IMR-90 (cell line): ENCODE results near the gene CUL1. TPM values are rescaled to one million over a fixed set of nuclear protein-coding genes. Genes with fewer than 3 reads are reported as not detected.

ENCODE experiments used
- ATAC-seq: fragments of 200-7000 bp; cut with Tn5 transposase; 2 replicates; pipeline ENCODE4 v1.9.1; 2020; ENCODE audit warnings: low read depth, mild to moderate bottlenecking, moderate library complexity
- BruUV-seq: library from RNA; stranded (reverse); fragments of 400-500 nt; replicated peaks from 2 replicates; lab custom pipeline; 2021; lab: Mats Ljungman, UMichigan
- CTCF ChIA-PET: fragments of 300-600 bp; formaldehyde crosslinking; extraction: SDS; loops from one replicate; lab custom pipeline; 2021; ENCODE audit warnings: antibody characterized with exemption; lab: Yijun Ruan, JAX
- POLR2A ChIA-PET: fragments of 300-600 bp; sonication (Branson Sonifier 250); formaldehyde crosslinking; loops from one replicate; lab custom pipeline; 2022; ENCODE audit warnings: antibody characterized with exemption; ENCODE audit not compliant: unreplicated experiment; lab: Charles Lee
- DNase-seq: peaks from one replicate; pipeline ENCODE4 v3.0.0; 2013
- H2AFZ ChIP-seq: replicated peaks from 2 replicates; pipeline ENCODE3; 2013; ENCODE audit warnings: low read length, mild to moderate bottlenecking; ENCODE audit not compliant: poor library complexity
- H2AK5ac ChIP-seq: 2 replicates; pipeline ENCODE4 v1.6.1; 2013; ENCODE audit warnings: low read depth, low read length, inconsistent platforms
- H2AK9ac ChIP-seq: replicated peaks from 2 replicates; pipeline ENCODE3; 2013; ENCODE audit warnings: mild to moderate bottlenecking, low read depth, low read length, moderate library complexity; ENCODE audit not compliant: poor library complexity
- H2BK120ac ChIP-seq: 2 replicates; pipeline ENCODE4 v1.6.1; 2013; ENCODE audit warnings: low read depth, low read length, inconsistent platforms
- H2BK15ac ChIP-seq: 3 replicates; pipeline ENCODE4 v1.6.1; 2013; ENCODE audit warnings: low read depth, low read length, inconsistent platforms
- H2BK20ac ChIP-seq: 2 replicates; pipeline ENCODE4 v1.6.1; 2013; ENCODE audit warnings: low read depth, mild to moderate bottlenecking, inconsistent platforms, low read length, moderate library complexity
- H2BK5ac ChIP-seq: 2 replicates; pipeline ENCODE4 v1.6.1; 2013; ENCODE audit warnings: mild to moderate bottlenecking, low read depth, low read length, inconsistent platforms; ENCODE audit not compliant: poor library complexity, severe bottlenecking
- H3K14ac ChIP-seq: replicated peaks from 2 replicates; pipeline ENCODE4 v1.6.1; 2013; ENCODE audit warnings: low read depth, low read length, inconsistent platforms
- H3K18ac ChIP-seq: 2 replicates; pipeline ENCODE4 v1.6.1; 2013; ENCODE audit warnings: low read depth, low read length, control low read depth
- H3K23ac ChIP-seq: 2 replicates; pipeline ENCODE4 v1.6.1; 2013; ENCODE audit warnings: low read depth, low read length, inconsistent platforms
- H3K27ac ChIP-seq: 2 replicates; pipeline ENCODE4 v1.5.1; 2013; ENCODE audit warnings: mild to moderate bottlenecking, control low read depth, low read length; ENCODE audit not compliant: insufficient read depth
- H3K27me3 ChIP-seq: 2 replicates; pipeline ENCODE4 v1.6.1; 2013; ENCODE audit warnings: low read length; ENCODE audit not compliant: control insufficient read depth, insufficient read depth
- H3K36me3 ChIP-seq: 2 replicates; pipeline ENCODE4 v1.6.1; 2013; ENCODE audit warnings: low read length, mixed read lengths; ENCODE audit not compliant: control insufficient read depth, insufficient read depth
- H3K4ac ChIP-seq: 2 replicates; pipeline ENCODE4 v1.6.1; 2013; ENCODE audit warnings: low read depth, low read length, inconsistent platforms
- H3K4me1 ChIP-seq: 2 replicates; pipeline ENCODE4 v1.6.1; 2013; ENCODE audit warnings: low read length, mixed read lengths; ENCODE audit not compliant: control insufficient read depth, insufficient read depth
- H3K4me2 ChIP-seq: 2 replicates; pipeline ENCODE4 v1.6.1; 2013; ENCODE audit warnings: low read depth, mild to moderate bottlenecking, control low read depth, low read length, moderate library complexity
- H3K4me3 ChIP-seq: 2 replicates; pipeline ENCODE4 v1.5.1; 2013; ENCODE audit warnings: low read depth, mild to moderate bottlenecking, control low read depth, low read length, moderate library complexity; ENCODE audit not compliant: insufficient read depth
- H3K56ac ChIP-seq: 2 replicates; pipeline ENCODE4 v1.6.1; 2013; ENCODE audit warnings: low read length, inconsistent platforms; ENCODE audit not compliant: insufficient read depth; ENCODE audit errors: extremely low read depth
- H3K79me1 ChIP-seq, 2 experiments: 2 replicates each; pipeline ENCODE4 v1.6.1; 2013; ENCODE audit warnings: low read length in 2 of 2, inconsistent platforms in 1 of 2, low read depth in 1 of 2
- H3K9ac ChIP-seq: 2 replicates; pipeline ENCODE4 v1.6.1; 2013; ENCODE audit warnings: low read depth, low read length, control low read depth
- H3K9me1 ChIP-seq: 2 replicates; pipeline ENCODE4 v1.6.1; 2013; ENCODE audit warnings: low read length, inconsistent platforms; ENCODE audit not compliant: insufficient read depth
- H3K9me3 ChIP-seq: 2 replicates; pipeline ENCODE4 v1.6.1; 2013; ENCODE audit warnings: low read length; ENCODE audit not compliant: control insufficient read depth, insufficient read depth
- H4K20me1 ChIP-seq: 2 replicates; pipeline ENCODE4 v1.6.1; 2013; ENCODE audit warnings: low read length, inconsistent platforms; ENCODE audit not compliant: insufficient read depth
- H4K5ac ChIP-seq: 2 replicates; pipeline ENCODE4 v1.6.1; 2013; ENCODE audit warnings: mild to moderate bottlenecking, low read depth, low read length, control low read depth
- H4K8ac ChIP-seq, 2 experiments: 2 replicates each; pipeline ENCODE4 v1.6.1; 2013; ENCODE audit warnings: low read depth in 2 of 2, low read length in 2 of 2, control low read depth in 1 of 2, inconsistent platforms in 1 of 2
- H4K91ac ChIP-seq: 2 replicates; pipeline ENCODE4 v1.6.1; 2013; ENCODE audit warnings: low read depth, low read length, inconsistent platforms; ENCODE audit not compliant: insufficient read depth
- BHLHE40 ChIP-seq: fragments of 150-350 bp; IDR thresholded peaks from 2 replicates; pipeline ENCODE4 v1.6.1; 2016; ENCODE audit warnings: mild to moderate bottlenecking, low read depth, low read length
- CEBPB ChIP-seq: IDR thresholded peaks from 2 replicates; pipeline ENCODE4 v1.6.1; 2012; ENCODE audit warnings: low read depth, low read length, improper control_type of control experiment
- CHD1 ChIP-seq: IDR thresholded peaks from 2 replicates; pipeline ENCODE4 v1.6.1; 2012; ENCODE audit warnings: low read depth, low read length, improper control_type of control experiment
- CTCF ChIP-seq: conservative IDR thresholded peaks from 2 replicates; pipeline ENCODE4 v1.5.1; 2012; ENCODE audit warnings: mild to moderate bottlenecking, low read depth, low read length, improper control_type of control experiment
- FOS ChIP-seq: fragments of 150-350 bp; IDR thresholded peaks from 2 replicates; pipeline ENCODE4 v1.6.1; 2016; ENCODE audit warnings: low read depth, low read length
- MAFK ChIP-seq: IDR thresholded peaks from 2 replicates; pipeline ENCODE4 v1.6.1; 2012; ENCODE audit warnings: low read depth, low read length, improper control_type of control experiment
- MAZ ChIP-seq: IDR thresholded peaks from 2 replicates; pipeline ENCODE4 v1.6.1; 2012; ENCODE audit warnings: low read depth, mild to moderate bottlenecking, low read length, improper control_type of control experiment, moderate library complexity, borderline replicate concordance
- POLR2A ChIP-seq: IDR thresholded peaks from 2 replicates; pipeline ENCODE4 v1.6.1; 2012; ENCODE audit warnings: mild to moderate bottlenecking, low read depth, low read length
- RAD21 ChIP-seq: IDR thresholded peaks from 2 replicates; pipeline ENCODE4 v1.6.1; 2012; ENCODE audit warnings: low read length, improper control_type of control experiment
- RFX5 ChIP-seq: IDR thresholded peaks from 2 replicates; pipeline ENCODE4 v1.8.0; 2012; ENCODE audit warnings: low read depth, mild to moderate bottlenecking, low read length, moderate library complexity
- SMC3 ChIP-seq: fragments of 150-350 bp; IDR thresholded peaks from 2 replicates; pipeline ENCODE4 v1.6.1; 2016; ENCODE audit warnings: low read depth, mild to moderate bottlenecking, antibody characterized with exemption, low read length, moderate library complexity
- WGBS, 2 experiments: methylation state at CpG; one replicate each; pipeline versions ENCODE4 v1.1.5 to v1.1.7; 2013; ENCODE audit warnings: missing lambda C conversion rate in 2 of 2; ENCODE audit not compliant: insufficient read length in 1 of 2; ENCODE audit errors: extremely low coverage in 2 of 2; 5-methylcytosine and 5-hydroxymethylcytosine counted together
- dilution Hi-C: fragments of 300-500 bp; cut with HindIII; formaldehyde crosslinking; loops from one replicate; pipeline ENCODE4 v1.14.3; 2018; ENCODE audit warnings: low sequenced_read_pairs; ENCODE audit not compliant: unreplicated experiment
- in situ Hi-C: fragments of 300-500 bp; cut with MboI; formaldehyde crosslinking; loops from 3 replicates; pipeline ENCODE4 v1.14.3; 2019; ENCODE audit warnings: low sequenced_read_pairs, inconsistent platforms, mixed read lengths
- intact Hi-C: fragments of 100-400 bp; cut with micrococcal nuclease; formaldehyde crosslinking; loops from 2 replicates; pipeline ENCODE4 v1.10.0; 2022
- polyA plus RNA-seq, 3 experiments: library from polyadenylated mRNA; depleted of rRNA; stranded (reverse); fragments of >200 nt; gene quantifications; 2 replicates each; pipeline ENCODE4 v1.2.3, GENCODE V29; 2012; ENCODE audit warnings: low replicate concordance in 1 of 3
- total RNA-seq: library from RNA; depleted of rRNA; stranded (reverse); fragments of >200 nt; gene quantifications from 2 replicates; pipeline ENCODE4 v1.2.3, GENCODE V29; 2012

CUL1 gene
- total and polyA plus RNA-seq, 2 of the 4 experiments (the other 2 are of a cell fraction): 44.0 to 46.2 TPM

- Histone ChIP-seq H2AK5ac (no peak overlapping the region), H3K36me3 (peaks cover 5% of the 10 kb centered on the region; the same call in 1 of the 2 replicates), H3K79me1 (peaks cover 6% of the 10 kb centered on the region in 2 experiments), H4K20me1 (no peaks in the 10 kb centered on the region), H4K8ac (no peak overlapping the region), H2BK15ac (no peak overlapping the region), H2BK5ac (no peak overlapping the region), H3K9me3 (no peaks in the 10 kb centered on the region), H2AFZ (no peak overlapping the region), H3K56ac (no peak overlapping the region), H3K9me1 (peaks cover 3% of the 10 kb centered on the region), H4K5ac (no peak overlapping the region), H3K23ac (no peak overlapping the region), H2AK9ac (no peak overlapping the region), H3K27ac (no peak overlapping the region), H2BK20ac (no peak overlapping the region), H3K18ac (no peak overlapping the region), H3K4me1 (no peaks in the 10 kb centered on the region), H4K91ac (no peak overlapping the region), H3K27me3 (no peaks in the 10 kb centered on the region), H3K4ac (no peak overlapping the region), H3K4me3 (no peak overlapping the region), H3K4me2 (no peak overlapping the region), H3K9ac (no peak overlapping the region), H2BK120ac (no peak overlapping the region), H3K14ac (no peak overlapping the region)
- BruUV-seq: no TSS peak
- CTCF ChIA-PET: no interaction called here
- intact Hi-C loops (no loop called here), in situ Hi-C loops (no loop called here), dilution Hi-C loops (no loop called here)
- TF ChIP-seq MAZ (no peak), SMC3 (no peak), RAD21 (no peak), CTCF (no peak), FOS (no peak), RFX5 (no peak), CEBPB (no peak), POLR2A (no peak), CHD1 (no peak), BHLHE40 (no peak), MAFK (no peak)
- ATAC-seq (no peak), DNase-seq (no peak)
- no CpG with 5 or more reads among the region's 1 CpG for WGBS, 2 experiments
- POLR2A ChIA-PET: no interaction called here
Measured at GRCh38 chr7:148828965-148829364, 130.3 kb downstream of the CUL1 start.
